CD4-positive, alpha-beta T cell treated with Interleukin-1 beta for 1 hour (primary cell): ENCODE data around the gene CA10.

Experiments
- DNase-seq, 2 donors: peaks; one replicate each; pipeline ENCODE4 v3.0.0-alpha.2; 2020 to 2022

The CA10 gene

GRCh38 chr17:52041123-52041617, 117.3 kb downstream of the CA10 start:
- DNase-seq: no peak

DNA sequence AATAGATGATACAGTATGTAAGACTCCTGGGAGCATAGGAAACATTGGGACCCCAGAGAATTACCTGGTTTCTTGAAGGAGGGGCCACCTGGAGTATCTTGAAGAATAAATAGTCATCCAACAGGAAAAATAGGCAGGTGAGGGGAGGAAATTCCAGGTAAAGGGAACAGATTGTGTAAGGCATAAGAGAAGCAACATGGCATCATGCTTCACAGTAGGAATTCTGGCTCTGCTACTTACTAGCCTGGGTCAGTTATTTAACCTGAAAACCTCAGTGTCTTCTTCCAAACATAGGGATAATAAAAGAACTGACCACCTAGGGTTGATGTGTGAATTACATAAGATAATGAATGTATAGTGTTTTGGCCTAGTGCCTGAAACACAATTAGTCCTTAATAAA, 122.1 kb downstream of the CA10 start:
- DNase-seq: no peak

DNA sequence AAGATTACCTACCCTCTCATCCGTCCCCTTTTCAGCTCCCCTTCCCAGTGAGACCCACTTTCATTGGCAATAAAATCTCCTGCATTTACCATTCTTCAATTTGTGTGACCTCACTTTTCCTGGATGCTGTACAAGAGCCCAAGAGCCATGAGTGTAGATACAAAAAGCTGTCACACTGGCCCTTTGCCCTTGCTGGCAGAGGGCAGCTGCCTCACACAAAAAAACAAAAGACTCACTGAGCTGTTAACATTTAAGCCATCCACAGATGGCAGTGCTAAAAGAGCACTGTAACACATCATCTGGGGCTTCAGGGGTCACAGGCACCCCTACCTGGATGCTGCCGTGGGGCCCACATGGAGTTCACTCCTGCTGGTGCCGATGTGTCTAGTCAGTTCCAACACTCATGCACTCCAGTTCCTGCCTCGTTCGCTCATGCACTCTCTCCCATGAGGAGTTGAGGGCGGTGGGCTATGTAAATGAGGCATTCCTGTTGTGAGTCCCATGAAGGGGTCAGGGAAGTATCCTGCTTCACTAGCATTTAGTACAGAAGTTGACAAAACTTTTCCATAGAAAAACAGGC, 123.1 kb downstream of the CA10 start:
- no peak for DNase-seq

DNA sequence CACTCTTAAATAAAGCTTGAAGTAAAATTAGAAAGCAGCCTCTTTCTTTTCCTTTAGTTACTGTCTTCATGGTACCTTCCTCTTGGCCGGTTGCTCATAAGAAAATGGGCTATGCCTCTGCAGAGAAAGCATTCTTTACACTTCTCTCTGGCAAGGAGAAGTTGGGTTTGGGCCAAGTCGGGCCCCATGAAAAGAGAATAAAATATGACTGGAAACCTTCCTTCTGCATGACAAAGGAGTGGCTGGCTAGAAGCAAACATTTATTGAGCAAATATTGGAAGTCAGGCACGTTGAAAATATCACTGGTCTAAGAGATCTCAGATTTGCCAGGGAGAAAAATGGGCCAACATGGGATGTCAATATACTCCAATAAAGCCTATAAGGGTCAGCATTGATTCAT, 126.1 kb downstream of the CA10 start:
- no peak for DNase-seq

- no peak for DNase-seq
These were observed 128.5 kb downstream of the CA10 start for GRCh38 chr17:52030052-52030451.

DNA sequence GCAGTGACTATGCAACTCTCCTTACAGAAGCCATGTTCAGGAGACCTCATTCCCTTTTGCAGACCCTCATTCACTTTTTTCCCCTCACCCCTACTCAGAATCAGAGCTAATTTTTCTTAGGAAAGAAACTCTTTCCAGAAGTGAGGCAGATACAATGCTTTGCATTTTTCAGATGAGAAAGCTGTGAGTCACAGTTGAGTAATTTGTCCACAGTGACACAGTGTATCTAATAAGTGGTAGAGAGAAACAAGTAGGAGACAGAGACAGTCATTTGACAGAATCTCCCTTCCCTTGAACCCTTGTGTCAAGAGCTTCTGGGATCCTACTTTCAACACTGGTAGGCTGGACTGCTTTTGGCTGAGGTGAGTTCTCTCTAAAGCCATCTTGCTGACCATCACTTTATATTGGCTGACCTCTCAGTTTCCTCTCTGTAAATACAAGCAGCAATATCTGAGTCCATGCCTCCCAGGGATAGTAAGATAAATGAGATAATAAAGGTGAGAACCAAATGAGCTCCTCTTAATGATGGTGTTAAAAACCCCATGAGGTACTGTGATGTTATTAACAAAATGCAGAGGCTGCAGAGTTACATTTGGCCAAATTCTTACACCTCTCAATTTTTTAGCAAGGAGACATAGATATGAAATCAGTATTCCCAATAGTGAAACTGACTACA, 130.8 kb downstream of the CA10 start:
- DNase-seq: no peak

GRCh38 chr17:52027081-52027480, 131.4 kb downstream of the CA10 start:
- DNase-seq: no peak

DNA sequence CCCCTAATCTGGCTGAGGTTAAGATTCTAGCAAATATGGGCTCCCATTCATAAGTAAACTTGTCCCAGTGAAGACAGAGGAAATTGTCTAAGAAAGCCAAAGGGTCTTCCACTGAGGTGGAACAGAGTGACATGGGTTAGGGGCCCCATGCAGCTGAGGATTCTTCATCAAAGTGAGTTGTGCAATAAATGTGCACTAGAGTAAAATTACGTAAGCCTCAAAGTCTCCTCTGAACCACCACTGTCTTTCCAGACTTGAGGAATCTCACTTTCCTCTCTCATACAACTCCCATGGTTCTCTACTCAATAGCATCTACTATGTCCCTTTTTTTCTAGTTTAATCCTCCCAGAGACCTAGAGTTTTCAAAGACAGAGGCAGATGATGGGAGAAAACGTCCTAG, 132.4 kb downstream of the CA10 start:
- no peak for DNase-seq

DNA sequence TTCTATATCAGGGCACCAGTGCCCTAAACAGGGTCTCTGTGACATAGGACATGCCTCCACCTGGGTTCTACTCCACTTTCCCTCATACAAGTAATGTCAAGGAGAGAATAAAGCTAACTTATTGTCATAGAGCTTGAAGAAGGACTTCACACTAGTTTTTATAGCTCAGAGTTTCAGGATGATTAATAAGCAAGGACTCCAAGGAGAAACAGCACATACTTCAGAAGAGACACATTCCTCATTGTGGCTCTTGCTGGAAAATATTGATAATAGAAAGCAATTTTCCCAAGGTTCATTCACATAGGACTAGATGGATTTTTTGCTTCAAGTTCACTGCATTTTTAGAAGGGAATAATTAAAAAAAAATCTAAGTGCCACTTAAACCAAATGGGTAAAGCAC, 133.3 kb downstream of the CA10 start:
- DNase-seq: no peak

DNA sequence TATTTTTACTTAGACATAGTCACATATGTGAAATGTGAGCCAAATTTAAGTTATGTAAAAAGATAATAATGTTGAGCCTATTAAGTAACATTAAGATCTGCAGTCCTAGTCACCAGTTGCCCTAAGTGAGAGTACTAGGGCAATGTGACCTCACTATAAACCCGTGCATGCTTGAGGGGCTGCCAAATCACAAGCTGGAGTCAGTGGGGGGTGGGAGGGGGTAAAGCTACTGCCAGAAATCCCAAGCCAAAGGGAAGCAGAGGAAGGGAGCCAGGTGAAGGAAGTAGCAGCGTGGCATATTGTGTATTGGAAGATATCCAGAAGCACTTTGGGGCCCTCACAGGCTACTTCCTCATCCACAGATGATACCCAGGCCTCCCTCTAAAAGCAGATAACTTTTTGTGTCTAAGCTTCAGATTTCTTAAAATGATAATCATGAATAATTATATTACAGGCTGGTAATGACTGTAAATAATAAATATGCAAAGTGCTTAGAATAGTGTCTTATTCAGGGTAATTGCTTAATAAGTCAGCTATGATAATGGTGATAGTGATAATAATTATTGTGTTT, 134.1 kb downstream of the CA10 start:
- DNase-seq: no peak

- no peak for DNase-seq
These were observed 147.4 kb downstream of the CA10 start for GRCh38 chr17:52011064-52011463.

DNA sequence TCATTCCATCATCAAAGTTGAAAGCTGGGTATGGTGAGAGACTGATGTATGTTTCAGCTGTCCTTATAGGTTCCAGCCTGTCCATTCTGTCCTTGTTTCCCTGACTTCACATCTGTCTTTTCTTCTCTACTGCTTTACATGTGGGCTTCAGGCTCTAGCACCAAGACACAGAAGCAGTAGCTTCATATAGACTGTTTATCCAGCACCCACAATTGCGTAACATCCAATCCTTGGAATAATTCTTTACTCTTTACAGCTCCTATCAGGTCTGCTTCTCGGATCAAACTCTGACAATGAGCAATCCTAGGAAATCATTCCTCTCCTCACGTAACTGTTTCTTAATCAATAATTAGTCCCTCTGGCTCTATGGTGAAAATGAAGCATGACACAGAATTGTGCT, 158.9 kb downstream of the CA10 start:
- DNase-seq: no peak

- DNase-seq: no peak
These were observed 160.8 kb downstream of the CA10 start for GRCh38 chr17:51997723-51998122.

GRCh38 chr17:51995797-51996403, 162.6 kb downstream of the CA10 start:
- DNase-seq: no peak

- no peak for DNase-seq
These were observed 165.6 kb downstream of the CA10 start for GRCh38 chr17:51992864-51993416.

DNA sequence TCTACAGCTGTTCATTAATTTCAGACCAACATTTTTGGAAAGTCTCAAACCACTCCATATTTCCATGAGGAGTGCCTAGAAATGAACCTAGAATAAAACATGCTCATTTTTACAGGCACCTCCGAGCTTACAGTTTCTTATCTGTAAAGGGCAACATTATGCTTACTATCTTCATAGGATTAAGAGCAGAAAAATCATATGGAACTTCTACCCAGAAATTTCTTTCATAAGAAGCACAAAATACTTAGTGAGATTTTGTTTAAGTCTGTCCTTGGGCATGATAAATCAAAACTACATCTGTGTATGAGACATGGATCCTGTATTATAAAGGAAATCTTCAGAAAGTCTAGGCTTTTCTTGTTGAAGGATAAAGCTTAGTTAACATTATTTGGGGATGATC, 187.4 kb downstream of the CA10 start:
- no peak for DNase-seq

- no peak for DNase-seq
These were observed 196.8 kb downstream of the CA10 start for GRCh38 chr17:51961689-51962088.

DNA sequence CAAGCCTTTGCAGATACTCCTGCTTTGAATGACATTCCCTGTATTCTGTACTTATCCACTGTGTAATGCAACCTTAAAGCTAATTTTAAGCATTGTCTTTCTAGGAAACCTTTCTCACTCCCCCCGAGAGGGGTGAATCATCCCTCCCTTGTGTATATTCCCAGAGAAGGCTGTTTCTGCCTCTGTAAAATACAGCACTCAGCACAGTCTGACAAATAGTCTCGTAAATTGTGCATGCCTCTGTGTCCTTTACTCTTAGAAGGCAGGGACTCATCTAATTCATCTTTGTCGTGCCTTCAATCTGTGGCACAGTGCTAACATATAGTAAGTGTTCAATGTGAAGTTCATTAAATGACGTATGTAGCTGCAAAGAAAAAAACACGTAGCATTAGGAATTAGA, 200.7 kb downstream of the CA10 start:
- no peak for DNase-seq

DNA sequence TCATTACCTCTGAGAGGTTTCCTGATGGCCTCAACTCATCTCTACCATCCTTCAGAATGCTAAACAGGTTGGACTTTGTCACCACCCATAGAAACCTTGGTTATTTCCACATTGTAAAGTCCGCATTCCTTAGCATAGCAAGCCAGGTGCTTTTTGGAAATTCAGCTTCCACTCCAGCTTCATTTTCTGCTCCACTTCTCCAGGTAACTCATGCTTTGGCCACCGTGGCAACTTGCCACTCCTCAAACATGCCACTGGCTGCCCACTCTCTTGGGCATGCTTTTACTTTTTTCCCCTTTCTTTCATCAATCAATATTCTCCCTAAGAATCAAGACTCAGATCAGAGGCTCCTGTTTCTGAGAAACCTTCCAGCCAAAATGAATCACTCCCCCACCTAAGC, 203.3 kb downstream of the CA10 start:
- no peak for DNase-seq

GRCh38 chr17:51954232-51954765, 204.2 kb downstream of the CA10 start:
- no peak for DNase-seq

DNA sequence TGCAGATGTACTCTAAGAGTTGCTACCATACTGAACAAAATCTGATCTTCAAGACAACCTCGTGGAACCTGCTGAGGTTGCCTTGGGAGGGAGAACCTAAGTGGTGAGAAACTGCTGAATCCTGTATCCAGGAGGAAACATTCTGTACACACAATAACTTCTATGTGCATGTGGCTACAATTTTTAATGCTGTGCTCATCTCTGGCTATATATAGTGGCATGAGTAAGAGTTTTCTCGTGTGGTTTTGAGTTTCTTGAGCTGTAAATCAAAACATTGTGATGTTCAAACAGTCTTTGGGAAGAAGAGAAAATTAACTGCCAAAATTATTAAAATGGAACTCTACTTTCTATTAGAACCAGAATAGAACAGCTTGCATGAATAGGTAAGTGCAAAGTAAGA, 206.8 kb downstream of the CA10 start:
- DNase-seq: no peak

DNA sequence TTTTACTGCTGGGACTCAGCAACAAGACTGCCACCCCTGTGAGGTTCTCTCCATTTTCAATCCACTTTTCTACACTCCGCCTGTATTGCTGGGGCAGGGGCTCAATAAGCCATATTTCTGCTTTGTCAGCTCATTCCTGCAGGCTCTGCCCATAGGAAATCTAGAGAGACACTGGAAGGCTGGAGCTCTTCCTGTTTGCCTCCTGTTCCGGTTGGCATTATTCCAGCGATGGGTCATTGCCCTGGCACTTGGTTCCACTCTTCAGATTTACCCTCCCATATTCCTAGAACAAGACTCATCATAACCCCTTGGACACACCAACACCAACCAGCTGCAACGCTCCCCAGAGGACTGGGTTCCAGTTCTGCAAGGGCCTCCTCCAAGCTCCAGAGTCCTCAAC, 210.4 kb downstream of the CA10 start:
- DNase-seq: no peak

- no peak for DNase-seq
These were observed 211.3 kb downstream of the CA10 start for GRCh38 chr17:51947160-51947735.
